ENCODE results near the gene SRSF2.
A peak's percentile ranks its signal among the peaks of the same experiment; 100 is the strongest.

SRSF2 gene

GRCh38 chr17:76696763-76697701 lies 40.1 kb downstream of the SRSF2 start:
- no peaks in the 10 kb centered on the region for H3K36me3 ChIP-seq (ENCODE audit: control insufficient read depth in 1 of 2, insufficient read depth in 2 of 2, low read length in 2 of 2)
- no peak overlapping the region for H3K4me3 ChIP-seq (ENCODE audit: low read depth in 1 of 2, low read length in 2 of 2)
- H3K27ac ChIP-seq (ENCODE audit: low read length), result peak overlapping the region; percentile 69
- peaks cover 0 to 56% of the 10 kb centered on the region in 2 donors for H3K4me1 ChIP-seq (ENCODE audit: control insufficient read depth in 1 of 2, insufficient read depth in 2 of 2, low read length in 2 of 2)
- no peaks in the 10 kb centered on the region for H3K27me3 ChIP-seq (ENCODE audit: low read depth, low read length)
- H3K9me3 ChIP-seq (ENCODE audit: control insufficient read depth in 1 of 2, low read length in 2 of 2), result no peaks in the 10 kb centered on the region

DNA sequence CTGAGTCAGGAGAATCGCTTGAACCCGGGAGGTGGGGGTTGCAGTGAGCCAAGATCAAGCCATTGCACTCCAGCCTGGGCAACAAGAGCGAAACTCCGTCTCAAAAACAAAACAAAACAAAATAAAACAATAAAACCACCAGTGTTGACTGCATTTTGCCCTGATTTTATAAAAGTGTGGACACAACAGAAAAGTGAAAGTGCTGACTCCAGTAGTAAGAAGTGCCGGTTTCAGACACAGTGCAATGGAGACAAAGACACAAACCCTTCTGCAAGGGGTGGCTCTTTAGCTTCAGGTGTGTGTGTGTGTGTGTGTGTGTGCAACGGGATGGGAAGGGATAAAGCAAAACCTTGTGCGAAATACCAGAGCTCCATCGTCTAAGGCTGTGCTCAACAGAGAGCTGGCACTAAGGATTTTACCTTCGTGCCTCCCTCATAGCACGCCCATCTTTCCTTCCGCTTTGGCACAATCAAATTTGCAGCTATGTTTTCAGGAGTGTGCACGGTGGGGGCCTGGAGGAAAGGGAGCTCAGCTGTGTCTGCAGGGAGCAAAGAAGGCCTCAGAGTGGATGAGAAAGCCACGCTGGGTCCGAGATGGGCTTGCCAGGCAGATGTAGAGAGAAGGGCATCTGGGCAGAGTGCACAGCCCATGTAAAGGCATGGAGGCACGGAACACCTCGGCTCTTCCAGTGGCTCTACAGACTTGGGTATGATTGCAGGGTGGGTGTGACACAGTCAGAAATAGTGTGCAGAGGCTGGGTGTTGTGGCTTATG lies 41.9 kb downstream of the SRSF2 start:
- Histone ChIP-seq H3K4me3 (ENCODE audit: low read depth in 1 of 2, low read length in 2 of 2) (no peak overlapping the region), H3K4me1 (ENCODE audit: control insufficient read depth in 1 of 2, insufficient read depth in 2 of 2, low read length in 2 of 2) (peaks cover 0 to 49% of the 10 kb centered on the region in 2 donors), H3K36me3 (ENCODE audit: control insufficient read depth in 1 of 2, insufficient read depth in 2 of 2, low read length in 2 of 2) (no peaks in the 10 kb centered on the region), H3K27me3 (ENCODE audit: low read depth, low read length) (no peaks in the 10 kb centered on the region), H3K9me3 (ENCODE audit: control insufficient read depth in 1 of 2, low read length in 2 of 2) (no peaks in the 10 kb centered on the region), H3K27ac (ENCODE audit: low read length) (no peak overlapping the region)

- Histone ChIP-seq H3K27ac (ENCODE audit: low read length) (no peak overlapping the region), H3K27me3 (ENCODE audit: low read depth, low read length) (no peaks in the 10 kb centered on the region), H3K4me1 (ENCODE audit: control insufficient read depth in 1 of 2, insufficient read depth in 2 of 2, low read length in 2 of 2) (peaks cover 12 to 45% of the 10 kb centered on the region in 2 donors), H3K9me3 (ENCODE audit: control insufficient read depth in 1 of 2, low read length in 2 of 2) (no peaks in the 10 kb centered on the region), H3K36me3 (ENCODE audit: control insufficient read depth in 1 of 2, insufficient read depth in 2 of 2, low read length in 2 of 2) (no peaks in the 10 kb centered on the region), H3K4me3 (ENCODE audit: low read depth in 1 of 2, low read length in 2 of 2) (no peak overlapping the region)
Measured at GRCh38 chr17:76691379-76692191, 45.5 kb downstream of the SRSF2 start.

DNA sequence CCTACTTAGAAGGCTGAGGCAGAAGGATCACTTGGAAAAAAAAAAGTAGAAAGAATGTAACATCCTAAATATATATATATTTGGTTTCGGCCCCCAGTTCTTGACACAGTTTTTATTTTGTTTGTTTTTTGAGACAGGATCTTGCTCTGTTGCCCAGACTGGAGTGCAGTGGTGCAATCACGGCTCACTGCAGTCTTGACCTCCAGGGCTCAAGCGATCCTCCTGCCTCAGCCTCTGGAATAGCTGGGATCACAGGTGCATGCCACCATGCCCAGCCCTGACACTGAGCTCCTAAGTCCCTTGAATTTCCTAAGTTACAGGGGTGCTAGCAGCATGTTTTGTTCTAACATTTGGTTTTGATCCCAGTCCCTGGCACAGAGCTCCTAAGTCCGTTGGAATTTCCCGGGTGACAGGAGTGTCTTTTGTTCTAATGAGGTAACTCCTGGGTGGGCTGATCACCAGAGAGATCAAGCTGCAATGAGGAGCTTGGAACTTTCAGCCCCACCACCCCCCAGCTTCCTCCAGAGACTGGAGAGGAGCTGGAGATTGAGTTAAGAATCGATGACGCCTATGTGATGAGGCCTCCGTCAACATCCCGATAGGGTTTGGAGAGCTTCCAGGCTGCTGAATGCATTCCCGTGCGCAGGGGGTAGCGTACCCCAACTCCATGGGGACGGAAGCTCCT lies 46.4 kb downstream of the SRSF2 start:
- Histone ChIP-seq H3K9me3 (ENCODE audit: control insufficient read depth in 1 of 2, low read length in 2 of 2) (no peaks in the 10 kb centered on the region), H3K27ac (ENCODE audit: low read length) (no peak overlapping the region), H3K4me3 (ENCODE audit: low read depth in 1 of 2, low read length in 2 of 2) (no peak overlapping the region), H3K4me1 (ENCODE audit: control insufficient read depth in 1 of 2, insufficient read depth in 2 of 2, low read length in 2 of 2) (peaks cover 12 to 48% of the 10 kb centered on the region in 2 donors), H3K27me3 (ENCODE audit: low read depth, low read length) (no peaks in the 10 kb centered on the region), H3K36me3 (ENCODE audit: control insufficient read depth in 1 of 2, insufficient read depth in 2 of 2, low read length in 2 of 2) (peaks cover 0 to 2% of the 10 kb centered on the region in 2 donors)

GRCh38 chr17:76689859-76690258 lies 47.3 kb downstream of the SRSF2 start:
- H3K9me3 ChIP-seq (ENCODE audit: control insufficient read depth in 1 of 2, low read length in 2 of 2), result no peaks in the 10 kb centered on the region
- H3K36me3 ChIP-seq (ENCODE audit: control insufficient read depth in 1 of 2, insufficient read depth in 2 of 2, low read length in 2 of 2), result peaks cover 0 to 10% of the 10 kb centered on the region in 2 donors
- H3K27me3 ChIP-seq (ENCODE audit: low read depth, low read length), result no peaks in the 10 kb centered on the region
- no peak overlapping the region for H3K4me3 ChIP-seq (ENCODE audit: low read depth in 1 of 2, low read length in 2 of 2)
- H3K27ac ChIP-seq (ENCODE audit: low read length), result no peak overlapping the region
- peaks cover 12 to 48% of the 10 kb centered on the region in 2 donors for H3K4me1 ChIP-seq (ENCODE audit: control insufficient read depth in 1 of 2, insufficient read depth in 2 of 2, low read length in 2 of 2)

GRCh38 chr17:76688165-76688622 lies 48.9 kb downstream of the SRSF2 start:
- Histone ChIP-seq H3K27me3 (ENCODE audit: low read depth, low read length) (no peaks in the 10 kb centered on the region), H3K27ac (ENCODE audit: low read length) (peak overlapping the region; percentile 79), H3K4me3 (ENCODE audit: low read depth in 1 of 2, low read length in 2 of 2) (peak overlapping the region in 1 of 2 donors; percentile 3), H3K36me3 (ENCODE audit: control insufficient read depth in 1 of 2, insufficient read depth in 2 of 2, low read length in 2 of 2) (peaks cover 0 to 21% of the 10 kb centered on the region in 2 donors), H3K9me3 (ENCODE audit: control insufficient read depth in 1 of 2, low read length in 2 of 2) (no peaks in the 10 kb centered on the region), H3K4me1 (ENCODE audit: control insufficient read depth in 1 of 2, insufficient read depth in 2 of 2, low read length in 2 of 2) (peaks cover 12 to 53% of the 10 kb centered on the region in 2 donors)

DNA sequence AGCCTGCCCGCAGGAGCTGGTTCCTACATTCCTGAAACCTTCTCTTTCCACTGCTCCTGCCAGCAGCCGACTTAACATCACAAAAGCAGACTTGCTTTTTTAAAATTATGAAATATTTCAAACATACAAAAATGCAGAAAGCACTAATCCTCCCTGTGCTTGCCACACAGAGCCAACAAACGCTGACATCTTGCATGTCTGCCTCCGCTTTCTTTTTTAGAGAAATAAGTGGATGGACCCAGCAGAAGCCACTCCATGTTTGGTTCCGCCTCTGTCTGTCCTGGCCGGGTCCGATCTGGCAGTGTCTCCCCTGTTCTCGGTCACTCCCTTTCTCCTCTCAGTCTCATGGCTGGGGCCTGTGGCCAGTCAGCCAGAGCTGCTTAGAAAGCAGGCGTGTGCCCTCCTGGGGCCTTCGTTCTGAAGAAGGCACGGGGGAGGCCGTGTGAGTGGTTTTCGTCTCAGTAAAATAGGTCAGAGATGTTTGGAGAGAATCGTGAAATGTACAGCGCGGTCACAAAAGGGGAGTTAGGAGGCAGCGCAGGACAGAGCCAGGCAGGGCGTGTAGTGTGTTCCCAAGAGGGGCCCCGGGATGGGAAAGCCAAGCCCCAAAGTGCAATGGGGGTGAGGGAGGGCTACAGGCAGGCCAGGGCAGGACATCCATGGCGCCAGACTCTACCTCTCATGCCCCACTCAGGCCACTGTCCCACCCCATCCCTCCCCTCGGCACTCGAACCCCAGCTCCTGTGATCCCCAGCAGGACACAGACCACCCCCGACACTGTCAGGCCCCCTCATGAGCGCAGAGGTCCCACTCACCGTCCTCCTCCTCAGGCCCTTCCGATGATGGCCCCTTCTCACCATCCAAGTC lies 49.6 kb downstream of the SRSF2 start:
- Histone ChIP-seq H3K4me1 (ENCODE audit: control insufficient read depth in 1 of 2, insufficient read depth in 2 of 2, low read length in 2 of 2) (peaks cover 12 to 60% of the 10 kb centered on the region in 2 donors), H3K36me3 (ENCODE audit: control insufficient read depth in 1 of 2, insufficient read depth in 2 of 2, low read length in 2 of 2) (peaks cover 0 to 24% of the 10 kb centered on the region in 2 donors), H3K27ac (ENCODE audit: low read length) (peak overlapping the region; percentile 79), H3K9me3 (ENCODE audit: control insufficient read depth in 1 of 2, low read length in 2 of 2) (no peaks in the 10 kb centered on the region), H3K4me3 (ENCODE audit: low read depth in 1 of 2, low read length in 2 of 2) (peak overlapping the region in 1 of 2 donors; percentile 3), H3K27me3 (ENCODE audit: low read depth, low read length) (no peaks in the 10 kb centered on the region)

DNA sequence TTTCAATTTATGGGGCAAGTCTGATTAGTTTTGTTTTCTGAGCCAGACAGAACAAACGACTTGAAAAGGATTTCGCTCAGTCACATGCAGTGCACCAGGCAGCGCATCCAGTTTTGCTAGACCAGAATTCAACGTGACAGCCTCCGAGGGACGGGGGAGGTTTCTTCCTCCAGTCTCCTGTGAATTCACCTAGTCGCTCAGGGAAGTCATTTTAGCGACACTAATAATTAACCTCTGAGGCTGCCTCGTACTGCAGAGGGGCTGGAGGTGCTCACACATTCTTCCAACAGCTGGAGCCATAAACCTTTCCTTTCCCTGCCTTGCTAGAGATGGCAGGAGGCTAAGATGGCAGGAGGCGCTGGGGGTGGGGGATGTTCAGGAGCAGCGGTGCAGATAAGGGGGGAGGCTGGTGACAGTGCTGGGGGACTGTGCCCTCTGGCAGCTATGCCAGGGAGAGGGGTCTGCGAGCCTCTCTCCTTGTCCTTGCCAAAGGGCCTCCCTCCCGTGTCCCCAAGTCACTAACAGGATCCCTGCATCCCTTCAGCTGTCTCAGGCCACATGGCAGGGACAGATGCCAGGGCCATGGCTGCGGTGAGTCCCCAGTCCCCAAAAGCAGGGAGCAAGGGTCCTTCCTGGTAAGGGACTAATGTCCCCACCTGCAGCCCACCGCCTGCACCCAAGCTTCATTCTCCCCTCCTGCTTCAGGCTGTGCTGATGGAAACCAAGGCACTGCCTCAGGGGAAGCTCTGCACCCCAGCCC lies 50.4 kb downstream of the SRSF2 start:
- H3K27ac ChIP-seq (ENCODE audit: low read length), result peak overlapping the region; percentile 79

DNA sequence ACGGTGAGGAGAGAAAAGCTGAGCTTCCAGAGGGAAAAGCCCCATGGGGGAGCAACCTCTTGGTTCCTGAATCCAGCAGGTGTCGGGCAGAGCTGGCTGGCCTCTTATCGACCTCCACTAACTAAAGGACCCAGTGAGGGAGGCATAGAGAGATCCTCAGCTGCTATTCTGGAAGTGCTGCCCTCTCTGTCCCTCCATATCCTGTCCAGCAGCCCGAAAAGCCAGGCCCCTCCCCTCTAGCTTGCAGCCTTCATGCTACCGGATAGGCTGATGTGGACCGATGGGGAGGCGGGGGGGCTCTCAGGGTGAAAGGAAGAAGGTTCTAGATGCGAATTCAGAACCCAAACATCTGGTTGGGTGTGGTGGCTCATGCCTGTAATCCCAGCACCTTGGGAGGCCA lies 51.3 kb downstream of the SRSF2 start:
- H3K9me3 ChIP-seq (ENCODE audit: control insufficient read depth in 1 of 2, low read length in 2 of 2), result no peaks in the 10 kb centered on the region
- no peak overlapping the region for H3K4me3 ChIP-seq (ENCODE audit: low read depth in 1 of 2, low read length in 2 of 2)
- no peak overlapping the region for H3K27ac ChIP-seq (ENCODE audit: low read length)
- H3K4me1 ChIP-seq (ENCODE audit: control insufficient read depth in 1 of 2, insufficient read depth in 2 of 2, low read length in 2 of 2), result peaks cover 12 to 67% of the 10 kb centered on the region in 2 donors
- peaks cover 0 to 24% of the 10 kb centered on the region in 2 donors for H3K36me3 ChIP-seq (ENCODE audit: control insufficient read depth in 1 of 2, insufficient read depth in 2 of 2, low read length in 2 of 2)
- no peaks in the 10 kb centered on the region for H3K27me3 ChIP-seq (ENCODE audit: low read depth, low read length)

More for the DNA sequence above, 50.4 kb downstream of the SRSF2 start:
- Histone ChIP-seq H3K27me3 (ENCODE audit: low read depth, low read length) (no peaks in the 10 kb centered on the region), H3K9me3 (ENCODE audit: control insufficient read depth in 1 of 2, low read length in 2 of 2) (no peaks in the 10 kb centered on the region), H3K4me3 (ENCODE audit: low read depth in 1 of 2, low read length in 2 of 2) (peak overlapping the region in 1 of 2 donors; percentile 11), H3K36me3 (ENCODE audit: control insufficient read depth in 1 of 2, insufficient read depth in 2 of 2, low read length in 2 of 2) (peaks cover 0 to 24% of the 10 kb centered on the region in 2 donors), H3K4me1 (ENCODE audit: control insufficient read depth in 1 of 2, insufficient read depth in 2 of 2, low read length in 2 of 2) (peaks cover 12 to 66% of the 10 kb centered on the region in 2 donors)

Measured in muscle layer of duodenum (tissue), 2 donors.